VCaP (cell line): Measurements from ENCODE around the gene TMEM256.

Experiments used
- H3K27ac ChIP-seq: fragments of 450-650 bp; 2 replicates; pipeline ENCODE4 v1.5.1; 2017
- CTCF ChIP-seq: fragments of 450-650 bp; conservative IDR thresholded peaks from 2 replicates; pipeline ENCODE4 v1.5.1; 2017; ENCODE audit warnings: mild to moderate bottlenecking, moderate library complexity

TMEM256 gene

DNA sequence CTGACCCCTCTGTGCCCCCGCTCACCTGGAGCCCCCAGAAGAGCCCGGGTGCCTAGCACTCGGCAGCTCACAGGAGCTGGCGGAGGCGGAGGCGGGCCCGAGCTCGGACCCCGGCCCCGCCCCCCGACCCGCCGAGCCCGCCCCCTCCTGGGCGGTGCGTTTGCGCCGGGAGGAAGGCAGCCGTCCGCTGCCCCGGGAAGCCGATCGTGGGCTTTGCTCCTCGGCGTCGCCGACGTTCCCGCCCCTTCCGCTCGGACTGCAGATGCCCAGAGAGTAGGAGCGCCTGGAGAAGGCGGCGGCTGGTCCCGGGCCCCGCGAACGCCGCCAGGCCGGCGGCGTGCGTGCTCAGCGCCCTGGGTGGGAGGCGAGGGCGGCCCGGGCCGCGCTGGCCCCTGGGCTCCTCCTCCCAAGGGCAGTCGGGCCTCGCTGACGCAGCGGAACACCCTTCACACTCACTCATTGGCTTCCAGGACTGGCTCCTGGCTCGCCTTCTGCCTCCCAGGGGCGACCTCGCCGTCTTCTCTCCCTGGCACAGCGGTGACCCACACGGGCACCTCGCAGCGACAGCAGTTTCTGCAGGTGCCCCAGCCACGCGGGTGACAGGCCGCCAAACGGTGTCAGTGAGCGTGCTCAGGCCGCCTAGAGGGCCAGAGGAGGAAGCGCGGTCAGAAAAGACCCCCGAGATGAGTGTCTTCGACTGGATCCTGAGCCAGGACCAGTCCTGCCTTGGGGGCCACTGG, 9.3 kb downstream of the TMEM256 start, which contains the start of gene PLSCR3:
TSS of gene PLSCR3 (minus strand) at position 74 of the 740 bp plus-strand sequence. CDS start 415 bp downstream, outside the sequence.
- TF ChIP-seq CTCF, result 0 out of 2 replicates have a peak, but pooled peaks have one; percentile 21
- H3K27ac ChIP-seq, result peak within 1 kb of the TSS; percentile 81

DNA sequence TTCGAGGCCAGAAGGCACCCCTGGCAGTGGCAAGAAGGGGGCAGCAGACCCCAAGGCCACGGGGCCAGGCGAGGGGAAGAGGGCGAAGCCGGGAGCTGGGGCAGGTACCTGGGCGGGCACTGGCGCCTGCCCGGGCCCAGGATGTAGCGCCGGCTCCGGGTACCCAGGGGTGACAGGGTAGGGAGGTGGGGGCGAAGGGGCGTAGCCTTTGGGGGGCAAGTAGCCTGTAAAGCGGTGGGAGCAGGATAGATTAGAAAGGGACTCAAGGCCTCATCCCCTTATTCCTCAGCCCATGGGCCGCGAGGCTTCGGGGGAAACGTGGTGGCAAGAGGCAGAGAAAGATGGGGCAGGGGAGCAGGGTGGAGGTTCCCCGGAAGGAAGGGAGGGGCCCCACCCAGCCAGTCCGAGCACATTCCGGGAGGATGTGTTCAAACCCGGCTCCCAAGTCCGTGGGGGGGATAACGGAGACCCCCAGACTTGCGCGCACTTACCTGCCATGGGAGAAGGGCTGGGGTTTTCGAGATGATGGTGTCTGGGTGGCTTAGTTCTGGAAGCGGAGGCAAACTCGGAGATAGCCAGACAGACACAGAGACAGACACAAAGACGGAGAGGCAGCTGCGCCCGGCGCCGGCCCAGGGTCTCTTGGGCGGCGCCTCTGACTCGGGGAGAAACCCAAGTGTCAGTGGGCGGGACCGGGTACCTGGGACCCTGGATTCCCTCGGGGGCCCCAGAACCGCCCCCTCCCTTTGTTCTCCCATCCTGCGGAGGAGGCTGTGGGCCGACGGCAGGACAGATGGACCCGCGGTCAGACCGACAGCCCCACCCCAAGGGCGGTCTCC, 10.1 kb downstream of the TMEM256 start:
- TF ChIP-seq CTCF, result no peak
- peak overlapping the region; percentile 81 for H3K27ac ChIP-seq

GRCh38 chr17:7392696-7393612, 10.9 kb downstream of the TMEM256 start:
- no peak for TF ChIP-seq CTCF
- peak overlapping the region; percentile 81; the same call in 1 of the 2 replicates for H3K27ac ChIP-seq

DNA sequence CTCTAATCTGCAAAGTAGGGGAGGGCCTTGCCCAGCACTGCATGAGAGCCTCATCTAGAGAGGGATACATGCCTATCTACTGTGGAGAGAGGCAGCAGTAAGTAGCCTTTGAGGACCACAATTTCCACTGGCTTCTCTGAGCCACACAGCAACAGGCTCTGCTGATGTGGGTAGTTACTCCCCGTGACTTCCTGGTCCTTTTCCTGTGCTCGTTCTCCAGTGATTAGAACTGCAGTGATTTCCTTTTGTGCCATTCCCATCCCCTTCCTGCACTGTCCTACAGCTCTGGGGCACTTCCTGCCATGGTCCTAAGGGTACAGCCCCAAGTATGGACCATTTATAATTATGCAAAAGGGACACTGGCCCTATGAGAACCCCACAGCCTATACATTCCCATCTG, 12.6 kb downstream of the TMEM256 start:
- no peak overlapping the region for H3K27ac ChIP-seq
- TF ChIP-seq CTCF, result no peak

DNA sequence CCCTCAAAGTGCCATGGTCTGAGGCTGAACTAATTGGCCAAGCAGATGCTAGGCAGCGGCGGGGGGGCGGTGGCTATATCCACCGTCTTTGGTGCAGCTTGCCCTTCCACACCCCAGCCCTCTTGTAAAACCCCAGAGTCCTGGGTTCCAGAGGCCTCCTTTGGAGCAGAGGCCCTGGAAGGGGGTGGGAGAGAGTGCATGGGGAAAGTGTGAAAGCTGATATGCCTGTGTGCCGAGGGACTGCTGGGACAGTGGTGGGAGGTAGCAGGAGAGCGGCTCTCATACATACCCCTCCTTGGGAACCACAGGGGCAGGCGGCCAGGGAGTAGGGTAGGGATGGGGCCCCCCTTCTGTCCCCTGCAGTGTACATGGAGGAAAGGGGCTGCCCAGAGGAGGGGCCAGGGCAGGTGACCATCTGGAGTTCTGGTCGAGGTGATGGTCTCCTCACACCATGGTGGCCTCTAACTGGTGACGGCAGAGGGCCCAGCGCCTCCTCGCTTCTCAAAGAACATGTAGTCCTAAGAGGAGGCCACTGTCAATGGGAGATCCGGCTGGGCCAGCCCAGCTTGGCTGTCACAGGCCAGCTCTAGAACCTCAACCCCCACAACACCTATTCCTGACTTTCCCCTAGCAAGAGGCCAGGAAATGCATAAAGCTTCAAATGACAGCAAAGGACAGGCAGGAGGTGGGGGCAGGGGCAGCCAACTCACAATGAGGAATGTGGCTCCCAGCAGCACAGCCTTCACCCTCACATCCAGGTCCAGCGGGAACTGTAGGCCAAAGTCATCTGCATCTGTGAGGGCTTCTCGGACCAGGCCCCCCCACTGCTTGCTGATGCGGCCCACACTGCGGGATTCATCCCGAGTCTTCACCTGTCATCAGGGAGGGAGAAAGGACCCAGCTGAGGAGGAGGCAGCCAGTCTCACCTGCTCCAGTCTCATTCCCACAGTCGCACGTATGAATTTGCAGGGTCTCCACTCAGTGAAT, 13.7 kb downstream of the TMEM256 start:
- no peak for TF ChIP-seq CTCF
- H3K27ac ChIP-seq, result no peak overlapping the region

DNA sequence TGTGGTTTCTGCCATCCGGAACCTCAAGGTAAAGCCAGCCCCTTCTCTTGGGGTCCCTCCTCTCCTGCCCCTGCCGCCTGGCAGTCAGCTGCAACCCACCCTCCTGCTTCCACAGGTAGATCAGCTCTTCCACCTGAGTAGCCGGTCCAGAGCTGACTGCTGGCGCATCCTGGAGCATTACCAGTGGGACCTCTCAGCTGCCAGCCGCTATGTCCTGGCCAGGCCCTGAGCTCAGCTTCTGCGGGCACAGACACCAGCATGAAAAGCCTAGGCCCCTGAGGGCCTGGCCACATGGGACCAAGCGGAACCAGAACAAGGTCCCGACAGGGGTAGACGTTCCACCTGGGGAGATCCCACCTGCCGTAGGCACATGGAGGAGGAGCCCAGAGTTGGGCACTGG, 15.0 kb downstream of the TMEM256 start:
- no peak for TF ChIP-seq CTCF
- no peak overlapping the region for H3K27ac ChIP-seq
